Activated CD8-positive, alpha-beta memory T cell treated with anti-CD3 and anti-CD28 coated beads for 36 hours (primary cell): ENCODE measurements around the gene MAP3K12. TPM values are rescaled to one million over a fixed set of nuclear protein-coding genes. Genes with fewer than 3 reads are reported as not detected.
"Not testable (repeated sequence)": the region's sequence is repeated elsewhere in the genome, so short reads cannot be mapped to it uniquely, and the experiment has no call there.

ENCODE experiments used
- CTCF ChIA-PET: fragments of 350-600 bp; sonication (Branson Sonifier 250); formaldehyde crosslinking; loops from one replicate; lab custom pipeline; 2021; ENCODE audit warnings: antibody characterized with exemption; lab: Charles Lee
- POLR2A ChIA-PET: fragments of 350-600 bp; sonication (Branson Sonifier 250); formaldehyde crosslinking; loops from one replicate; lab custom pipeline; 2021; ENCODE audit warnings: antibody characterized with exemption; lab: Charles Lee
- total RNA-seq, 2 experiments: library from RNA; stranded (reverse); gene quantifications; one replicate each; pipeline ENCODE4 v1.2.3, GENCODE V29; 2021

Gene MAP3K12
- total RNA-seq, 2 experiments from 2014 or later, result 10.5 to 13.8 TPM

DNA sequence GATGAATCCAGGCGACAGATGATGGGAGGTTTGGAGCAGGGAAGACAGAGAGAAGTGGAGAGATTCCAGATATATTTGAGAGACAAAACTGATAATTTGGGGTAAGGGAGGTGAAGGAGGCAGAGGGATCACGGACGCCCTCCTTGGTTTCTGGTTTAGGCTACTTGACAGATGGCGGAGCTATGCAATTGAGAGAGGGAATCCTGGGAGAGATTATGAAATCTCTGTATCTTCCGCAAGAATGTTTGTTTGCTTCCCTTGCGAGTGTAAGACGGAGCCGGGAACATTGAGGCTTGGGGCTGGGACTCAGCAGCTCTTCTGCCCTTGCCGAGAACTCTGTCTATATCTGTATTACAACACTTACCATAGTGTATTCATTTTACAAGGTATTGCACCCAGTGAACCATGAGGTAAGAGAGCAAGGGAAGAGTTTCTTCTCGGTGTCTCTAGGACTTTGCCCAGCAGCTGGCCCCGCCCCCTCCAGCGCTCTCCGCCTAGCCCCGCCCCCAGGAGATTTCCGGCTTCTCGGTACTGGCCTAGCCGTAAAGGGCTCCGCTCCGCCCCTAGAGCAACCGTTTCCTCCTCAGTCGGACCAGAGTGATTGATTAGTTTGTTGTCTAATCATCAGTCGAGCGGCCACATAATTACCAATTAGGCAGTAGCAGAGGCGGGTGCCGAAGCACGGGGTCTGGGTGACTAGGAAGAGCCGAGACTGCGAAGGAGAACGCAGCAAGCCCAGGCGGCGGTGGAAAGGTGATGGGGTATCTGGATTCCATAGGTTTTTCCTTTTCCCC, 58.0 kb downstream of the MAP3K12 start, which contains the start of gene PRR13:
TSS of gene PRR13 (plus strand) at position 695 of the 794 bp plus-strand sequence. CDS start 981 bp downstream, outside the sequence.
- POLR2A ChIA-PET, result interaction anchor here (0.6 to 1.1 kb wide), 2 partner anchors 13 to 97 kb away, joined by 4 to 5 read pairs; no protein-coding TSS in a partner anchor
- CTCF ChIA-PET, result interaction anchor here (0.7 to 2.5 kb wide), 7 partner anchors 10 to 220 kb away, joined by 3 to 8 read pairs (median 6); no protein-coding TSS in a partner anchor

- ChIA-PET CTCF (interaction anchor here (2.5 kb wide), 1 partner anchor 87 kb away, joined by 8 read pairs; no protein-coding TSS in a partner anchor), POLR2A (interaction anchor here (0.7 kb wide), 2 partner anchors 18 to 116 kb away, joined by 3 to 4 read pairs; no protein-coding TSS in a partner anchor)
Observed at GRCh38 chr12:53439582-53439981, 59.7 kb downstream of the MAP3K12 start.

DNA sequence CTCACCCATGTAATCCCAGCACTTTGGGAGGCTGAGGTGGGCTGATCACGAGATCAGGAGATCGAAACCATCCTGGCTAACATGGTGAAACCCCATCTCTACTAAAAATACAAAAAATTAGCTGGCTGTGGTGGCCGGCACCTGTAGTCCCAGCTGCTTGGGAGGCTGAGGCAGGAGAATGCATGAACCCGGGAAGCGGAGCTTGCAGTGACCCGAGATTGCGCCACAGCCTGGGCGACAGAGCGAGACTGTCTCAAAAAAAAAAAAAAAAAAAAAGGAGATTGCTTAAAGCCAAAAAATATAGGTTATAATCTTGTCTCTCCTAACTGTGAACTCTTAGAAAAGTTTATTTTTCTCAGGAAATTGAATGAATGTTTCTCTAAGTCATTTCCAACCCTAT, 63.9 kb downstream of the MAP3K12 start:
- CTCF ChIA-PET, result not testable (repeated sequence)
- POLR2A ChIA-PET, result interaction anchor here (0.7 kb wide), 1 partner anchor 18 kb away, joined by 3 read pairs; no protein-coding TSS in a partner anchor

DNA sequence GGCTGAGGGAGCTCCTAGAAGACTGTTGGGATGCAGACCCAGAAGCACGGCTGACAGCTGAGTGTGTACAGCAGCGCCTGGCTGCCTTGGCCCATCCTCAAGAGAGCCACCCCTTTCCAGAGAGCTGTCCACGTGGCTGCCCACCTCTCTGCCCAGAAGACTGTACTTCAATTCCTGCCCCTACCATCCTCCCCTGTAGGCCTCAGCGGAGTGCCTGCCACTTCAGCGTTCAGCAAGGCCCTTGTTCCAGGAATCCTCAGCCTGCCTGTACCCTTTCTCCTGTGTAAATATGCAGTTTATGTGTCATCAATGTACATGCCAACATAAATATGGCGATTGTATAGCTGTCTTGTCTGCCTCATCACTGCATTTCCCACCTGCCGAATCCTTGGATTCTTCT, 68.1 kb downstream of the MAP3K12 start:
- POLR2A ChIA-PET, result no interaction called here

GRCh38 chr12:53430116-53430515, 69.1 kb downstream of the MAP3K12 start:
- CTCF ChIA-PET, result interaction anchor here (0.9 to 2.0 kb wide), 2 partner anchors 8 to 48 kb away, joined by 3 to 5 read pairs; no protein-coding TSS in a partner anchor

More for the DNA sequence above, 68.1 kb downstream of the MAP3K12 start:
- CTCF ChIA-PET, result interaction anchor here (0.6 to 2.0 kb wide), 4 partner anchors 10 to 49 kb away, joined by 3 to 5 read pairs (median 3); no protein-coding TSS in a partner anchor

More at GRCh38 chr12:53430116-53430515, 69.1 kb downstream of the MAP3K12 start:
- POLR2A ChIA-PET, result no interaction called here

Other genes with a start within 250 kb of the MAP3K12 start
- gene ESPL1, start 231.2 kb downstream of the MAP3K12 start, total RNA-seq, result 10 to 100 TPM; 59.6 to 60.9 TPM
- 100 to 1,000 TPM; 338 to 349 TPM for gene PFDN5, start 203.9 kb downstream of the MAP3K12 start, total RNA-seq
- gene MYG1, start 199.8 kb downstream of the MAP3K12 start, total RNA-seq, result 10 to 100 TPM; 88.0 to 91.2 TPM
- 10 to 100 TPM; 77.7 to 78.9 TPM for gene AAAS, start 177.8 kb downstream of the MAP3K12 start, total RNA-seq
- gene SP7, start 163.1 kb downstream of the MAP3K12 start, total RNA-seq, result not detected
- gene SP1, start 119.3 kb downstream of the MAP3K12 start, total RNA-seq, result 10 to 100 TPM; 53.6 to 53.7 TPM
- gene AMHR2, start 75.6 kb downstream of the MAP3K12 start, total RNA-seq, result not detected
- 100 to 1,000 TPM; 237 to 244 TPM for gene PRR13, start 57.7 kb downstream of the MAP3K12 start, total RNA-seq
- 1,000 to 10,000 TPM in 1 of 2 experiments, 100 to 1,000 TPM in 1; 995 to 1,012 TPM for gene PCBP2, start 47.4 kb downstream of the MAP3K12 start, total RNA-seq
- 10 to 100 TPM; 51.5 to 53.6 TPM for gene TARBP2, start 1.8 kb upstream of the MAP3K12 start, total RNA-seq
- not detected for gene NPFF, start 8.0 kb upstream of the MAP3K12 start, total RNA-seq
- gene ATF7, start 126.9 kb upstream of the MAP3K12 start, total RNA-seq, result 10 to 100 TPM; 23.3 to 23.6 TPM
- gene ATP5MC2, start 176.6 kb upstream of the MAP3K12 start, total RNA-seq, result 100 to 1,000 TPM; 342 to 343 TPM
- gene CALCOCO1, start 228.0 kb upstream of the MAP3K12 start, total RNA-seq, result 10 to 100 TPM; 12.9 to 13.2 TPM